GM12878 (cell line): ENCODE results near the gene PRKACG. TPM values are rescaled to one million over a fixed set of nuclear protein-coding genes. Genes with fewer than 3 reads are reported as not detected.

Source experiments
- BACH1 ChIP-seq: fragments of 450-650 bp; IDR thresholded peaks from 2 replicates; pipeline ENCODE4 v1.6.1; 2017; ENCODE audit warnings: mild to moderate bottlenecking, borderline replicate concordance
- BHLHE40 ChIP-seq, 2 experiments: fragments of 450-650 bp in 1 of 2; IDR thresholded peaks; 2 replicates each; pipeline ENCODE4 v1.6.1; 2011 to 2017; ENCODE audit warnings: low read depth in 2 of 2, borderline replicate concordance in 1 of 2, improper control_type of control experiment in 1 of 2, low read length in 1 of 2, mild to moderate bottlenecking in 1 of 2
- CEBPB ChIP-seq, 2 experiments: fragments of 150-350 bp in 1 of 2; IDR thresholded peaks; 2 replicates each; pipeline ENCODE4 v1.6.1; 2012 to 2014; ENCODE audit warnings: low read depth in 2 of 2, low read length in 2 of 2, borderline replicate concordance in 1 of 2, inconsistent platforms in 1 of 2
- CHD2 ChIP-seq: IDR thresholded peaks from 2 replicates; pipeline ENCODE4 v1.6.1; 2011; ENCODE audit warnings: low read depth, low read length, improper control_type of control experiment, borderline replicate concordance
- IKZF2 ChIP-seq, 2 experiments: fragments of 450-650 bp; IDR thresholded peaks; 2 replicates each; pipeline ENCODE4 v1.6.1; 2017; ENCODE audit warnings: mild to moderate bottlenecking in 2 of 2, moderate library complexity in 2 of 2
- KAT2A ChIP-seq: conservative IDR thresholded peaks from 2 replicates; pipeline ENCODE4 v1.6.1; 2011; ENCODE audit warnings: low read depth, low read length; ENCODE audit not compliant: control insufficient read depth
- KDM1A ChIP-seq: fragments of 200-600 bp; sonication (generic); IDR thresholded peaks from 2 replicates; pipeline ENCODE4 v1.6.1; 2016; ENCODE audit warnings: borderline replicate concordance
- MTA3 ChIP-seq: IDR thresholded peaks from 2 replicates; pipeline ENCODE4 v1.6.1; 2012; ENCODE audit warnings: low read length, inconsistent platforms, borderline replicate concordance
- NBN ChIP-seq: fragments of 450-650 bp; IDR thresholded peaks from 2 replicates; pipeline ENCODE4 v1.6.1; 2016
- PAX5 ChIP-seq: IDR thresholded peaks from 2 replicates; pipeline ENCODE4 v1.6.1; 2011; ENCODE audit warnings: low read depth, low read length, borderline replicate concordance
- PAX8 ChIP-seq: fragments of 450-650 bp; IDR thresholded peaks from 2 replicates; pipeline ENCODE4 v1.6.1; 2017; ENCODE audit warnings: mild to moderate bottlenecking, moderate library complexity
- PBX3 ChIP-seq: IDR thresholded peaks from 2 replicates; pipeline ENCODE4 v1.6.1; 2011; ENCODE audit warnings: mild to moderate bottlenecking, low read depth, low read length, moderate library complexity; ENCODE audit not compliant: insufficient replicate concordance
- RFX5 ChIP-seq: IDR thresholded peaks from 2 replicates; pipeline ENCODE4 v1.6.1; 2011; ENCODE audit warnings: low read depth, low read length, improper control_type of control experiment
- RUNX3 ChIP-seq: IDR thresholded peaks from 2 replicates; pipeline ENCODE4 v1.6.1; 2012; ENCODE audit warnings: low read length, inconsistent platforms
- SMC3 ChIP-seq: IDR thresholded peaks from 2 replicates; pipeline ENCODE4 v1.6.1; 2011; ENCODE audit warnings: low read length, improper control_type of control experiment, borderline replicate concordance
- STAT1 ChIP-seq: fragments of 450-650 bp; conservative IDR thresholded peaks from 2 replicates; pipeline ENCODE4 v1.6.1; 2014; ENCODE audit warnings: antibody characterized with exemption, mild to moderate bottlenecking
- TBL1XR1 ChIP-seq: IDR thresholded peaks from 2 replicates; pipeline ENCODE4 v1.6.1; 2012; ENCODE audit warnings: low read depth, low read length, improper control_type of control experiment
- TCF12 ChIP-seq: IDR thresholded peaks from 2 replicates; pipeline ENCODE4 v1.6.1; 2011; ENCODE audit warnings: low read depth, mild to moderate bottlenecking, low read length
- USF1 ChIP-seq: IDR thresholded peaks from 2 replicates; pipeline ENCODE4 v1.6.1; 2011; ENCODE audit warnings: borderline replicate concordance, low read depth, mild to moderate bottlenecking, moderate library complexity, mixed read lengths, low read length; ENCODE audit not compliant: insufficient read depth; ENCODE audit errors: extremely low read length
- ZNF384 ChIP-seq: IDR thresholded peaks from 2 replicates; pipeline ENCODE4 v1.6.1; 2012; ENCODE audit warnings: low read depth, mild to moderate bottlenecking, low read length, improper control_type of control experiment, borderline replicate concordance
- polyA plus RNA-seq, 11 experiments: library from polyadenylated mRNA; depleted of rRNA in 4 of 11; unstranded in 6 of 11; stranded (reverse) in 5 of 11; fragments of >200 nt; fragmentation: Nextera tagmentation in 4 of 11; fragmentation: Illumina TruSeq in 1 of 11; extraction: Ambion mirVana in 4 of 11; extraction: Trizol in 1 of 11; gene quantifications; 1 replicate in 1 of 11; 2 replicates in 10 of 11; pipeline versions ENCODE4 v1.2.1 to v1.2.3, GENCODE V29; 2011 to 2016; ENCODE audit warnings: inconsistent platforms in 2 of 11, missing spikeins in 2 of 11, low read depth in 1 of 11
- total RNA-seq, 4 experiments: library from RNA; depleted of rRNA in 3 of 4; stranded (reverse); fragments of >200 nt in 3 of 4; fragmentation: Illumina TruSeq in 1 of 4; extraction: Trizol in 1 of 4; gene quantifications; 2 replicates each; pipeline versions ENCODE4 v1.2.1 to v1.2.3, GENCODE V29; 2013 to 2021
- TF ChIP-seq, protein P1 (sequence below): fragments of 450-650 bp; IDR thresholded peaks from 2 replicates; pipeline ENCODE4 v1.6.1; 2016; ENCODE audit warnings: mild to moderate bottlenecking
- TF ChIP-seq, protein P2 (sequence below), 3 experiments: IDR thresholded peaks in 2 of 3; conservative IDR thresholded peaks in 1 of 3; 2 replicates each; pipeline ENCODE4 v1.5.1; 2011; ENCODE audit warnings: low read depth in 3 of 3, low read length in 3 of 3, mild to moderate bottlenecking in 3 of 3, control low read depth in 2 of 3, moderate library complexity in 2 of 3, inconsistent platforms in 1 of 3, mixed read lengths in 1 of 3; ENCODE audit not compliant: control insufficient read depth in 2 of 3, insufficient read depth in 1 of 3; ENCODE audit errors: extremely low read depth in 1 of 3
- TF ChIP-seq, protein P3 (sequence below): IDR thresholded peaks from 2 replicates; pipeline ENCODE4 v1.6.1; 2012; ENCODE audit warnings: mild to moderate bottlenecking, low read depth, low read length

PRKACG gene
- total and polyA plus RNA-seq, 10 of the 15 experiments (the other 5 are each of a cell fraction or from before 2014, with no cell fraction given), result not detected

- TF ChIP-seq PAX8, result no peak
- TF ChIP-seq NBN, result no peak
- TF ChIP-seq USF1, result no peak
- peak; percentile 82 for TF ChIP-seq PAX5
- peak; percentile 92 to 93 for TF ChIP-seq IKZF2 (IDR thresholded peaks at IDR 0.05)
- no peak for TF ChIP-seq KAT2A
- TF ChIP-seq RUNX3, result peak; percentile 86
- no peak for TF ChIP-seq TBL1XR1
- no peak for TF ChIP-seq RFX5
- peak; percentile 42; the same call in 1 of the 2 replicates for TF ChIP-seq CHD2
- TF ChIP-seq KDM1A, result no peak
- no peak for TF ChIP-seq PBX3
- TF ChIP-seq, protein P1, sequence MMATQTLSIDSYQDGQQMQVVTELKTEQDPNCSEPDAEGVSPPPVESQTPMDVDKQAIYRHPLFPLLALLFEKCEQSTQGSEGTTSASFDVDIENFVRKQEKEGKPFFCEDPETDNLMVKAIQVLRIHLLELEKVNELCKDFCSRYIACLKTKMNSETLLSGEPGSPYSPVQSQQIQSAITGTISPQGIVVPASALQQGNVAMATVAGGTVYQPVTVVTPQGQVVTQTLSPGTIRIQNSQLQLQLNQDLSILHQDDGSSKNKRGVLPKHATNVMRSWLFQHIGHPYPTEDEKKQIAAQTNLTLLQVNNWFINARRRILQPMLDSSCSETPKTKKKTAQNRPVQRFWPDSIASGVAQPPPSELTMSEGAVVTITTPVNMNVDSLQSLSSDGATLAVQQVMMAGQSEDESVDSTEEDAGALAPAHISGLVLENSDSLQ, result no peak
- no peak for TF ChIP-seq BHLHE40 (IDR thresholded peaks at IDR 0.05; ENCODE audit: borderline replicate concordance in 1 of 2, low read depth in 2 of 2, low read length in 1 of 2)
- no peak for TF ChIP-seq ZNF384
- TF ChIP-seq SMC3, result no peak
- no peak for TF ChIP-seq STAT1
- TF ChIP-seq BACH1, result peak; percentile 32; the same call in 1 of the 2 replicates
- TF ChIP-seq, protein P2, sequence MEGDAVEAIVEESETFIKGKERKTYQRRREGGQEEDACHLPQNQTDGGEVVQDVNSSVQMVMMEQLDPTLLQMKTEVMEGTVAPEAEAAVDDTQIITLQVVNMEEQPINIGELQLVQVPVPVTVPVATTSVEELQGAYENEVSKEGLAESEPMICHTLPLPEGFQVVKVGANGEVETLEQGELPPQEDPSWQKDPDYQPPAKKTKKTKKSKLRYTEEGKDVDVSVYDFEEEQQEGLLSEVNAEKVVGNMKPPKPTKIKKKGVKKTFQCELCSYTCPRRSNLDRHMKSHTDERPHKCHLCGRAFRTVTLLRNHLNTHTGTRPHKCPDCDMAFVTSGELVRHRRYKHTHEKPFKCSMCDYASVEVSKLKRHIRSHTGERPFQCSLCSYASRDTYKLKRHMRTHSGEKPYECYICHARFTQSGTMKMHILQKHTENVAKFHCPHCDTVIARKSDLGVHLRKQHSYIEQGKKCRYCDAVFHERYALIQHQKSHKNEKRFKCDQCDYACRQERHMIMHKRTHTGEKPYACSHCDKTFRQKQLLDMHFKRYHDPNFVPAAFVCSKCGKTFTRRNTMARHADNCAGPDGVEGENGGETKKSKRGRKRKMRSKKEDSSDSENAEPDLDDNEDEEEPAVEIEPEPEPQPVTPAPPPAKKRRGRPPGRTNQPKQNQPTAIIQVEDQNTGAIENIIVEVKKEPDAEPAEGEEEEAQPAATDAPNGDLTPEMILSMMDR (IDR thresholded peaks at IDR 0.05 in 2 of 3, conservative IDR thresholded peaks at IDR 0.05 in 1 of 3; ENCODE audit: control insufficient read depth in 2 of 3, extremely low read depth in 1 of 3, insufficient read depth in 1 of 3, low read depth in 3 of 3, low read length in 3 of 3), result no peak
- TF ChIP-seq, protein P3, sequence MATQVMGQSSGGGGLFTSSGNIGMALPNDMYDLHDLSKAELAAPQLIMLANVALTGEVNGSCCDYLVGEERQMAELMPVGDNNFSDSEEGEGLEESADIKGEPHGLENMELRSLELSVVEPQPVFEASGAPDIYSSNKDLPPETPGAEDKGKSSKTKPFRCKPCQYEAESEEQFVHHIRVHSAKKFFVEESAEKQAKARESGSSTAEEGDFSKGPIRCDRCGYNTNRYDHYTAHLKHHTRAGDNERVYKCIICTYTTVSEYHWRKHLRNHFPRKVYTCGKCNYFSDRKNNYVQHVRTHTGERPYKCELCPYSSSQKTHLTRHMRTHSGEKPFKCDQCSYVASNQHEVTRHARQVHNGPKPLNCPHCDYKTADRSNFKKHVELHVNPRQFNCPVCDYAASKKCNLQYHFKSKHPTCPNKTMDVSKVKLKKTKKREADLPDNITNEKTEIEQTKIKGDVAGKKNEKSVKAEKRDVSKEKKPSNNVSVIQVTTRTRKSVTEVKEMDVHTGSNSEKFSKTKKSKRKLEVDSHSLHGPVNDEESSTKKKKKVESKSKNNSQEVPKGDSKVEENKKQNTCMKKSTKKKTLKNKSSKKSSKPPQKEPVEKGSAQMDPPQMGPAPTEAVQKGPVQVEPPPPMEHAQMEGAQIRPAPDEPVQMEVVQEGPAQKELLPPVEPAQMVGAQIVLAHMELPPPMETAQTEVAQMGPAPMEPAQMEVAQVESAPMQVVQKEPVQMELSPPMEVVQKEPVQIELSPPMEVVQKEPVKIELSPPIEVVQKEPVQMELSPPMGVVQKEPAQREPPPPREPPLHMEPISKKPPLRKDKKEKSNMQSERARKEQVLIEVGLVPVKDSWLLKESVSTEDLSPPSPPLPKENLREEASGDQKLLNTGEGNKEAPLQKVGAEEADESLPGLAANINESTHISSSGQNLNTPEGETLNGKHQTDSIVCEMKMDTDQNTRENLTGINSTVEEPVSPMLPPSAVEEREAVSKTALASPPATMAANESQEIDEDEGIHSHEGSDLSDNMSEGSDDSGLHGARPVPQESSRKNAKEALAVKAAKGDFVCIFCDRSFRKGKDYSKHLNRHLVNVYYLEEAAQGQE, result no peak
- no peak for TF ChIP-seq CEBPB (IDR thresholded peaks at IDR 0.05; ENCODE audit: borderline replicate concordance in 1 of 2, low read depth in 2 of 2, low read length in 2 of 2)
- TF ChIP-seq MTA3, result 0 out of 2 replicates have a peak, but pooled peaks have one; percentile 17
- 0 out of 2 replicates have a peak, but pooled peaks have one; percentile 13 for TF ChIP-seq TCF12
These were observed 32.1 kb downstream of the PRKACG start (continued) for GRCh38 chr9:68981789-68982188.
